Pancreas (tissue), 10 donors: ENCODE measurements around the gene R3HCC1L. TPM values are rescaled to one million over a fixed set of nuclear protein-coding genes. Genes with fewer than 3 reads are reported as not detected.

Experiments used
- ATAC-seq, 4 donors: fragments of 200-7000 bp; cut with Tn5 transposase; one replicate each; pipeline versions ENCODE4 v1.8.0 to v1.9.1; 2020; ENCODE audit warnings: mild to moderate bottlenecking in 4 of 4, moderate library complexity in 4 of 4
- DNase-seq, 6 donors: peaks; one replicate each; pipeline ENCODE4 v3.0.0-alpha.2; 2020
- FAIRE-seq: peaks from 2 replicates; lab custom pipeline; 2012; peaks lifted over from hg19 to GRCh38; lab: Jason Lieb, UNC
- H3K27ac ChIP-seq, 4 donors: fragments of 200-600 bp; sonication (generic); 1 replicate in 3 of 4; 2 replicates in 1 of 4; pipeline versions ENCODE4 v1.5.0 to v1.8.0; 2020
- H3K27me3 ChIP-seq, 4 donors: fragments of 200-600 bp; one replicate each; pipeline ENCODE4 v1.8.0; 2021
- H3K36me3 ChIP-seq, 3 donors: fragments of 200-600 bp; sonication (generic) in 1 of 3; one replicate each; pipeline versions ENCODE4 v1.5.0 to v1.8.0; 2020 to 2021
- H3K4me1 ChIP-seq, 3 donors: fragments of 200-600 bp; one replicate each; pipeline ENCODE4 v1.8.0; 2021
- H3K4me3 ChIP-seq, 4 donors: fragments of 200-600 bp; sonication (generic) in 2 of 4; one replicate each; pipeline versions ENCODE4 v1.5.0 to v1.8.0; 2020 to 2021
- H3K9me3 ChIP-seq, 4 donors: fragments of 200-600 bp; one replicate each; pipeline ENCODE4 v1.8.0; 2021
- WGBS, 2 donors: extraction: QIAGEN DNeasy Blood & Tissue Kit; methylation state at CpG; one replicate each; pipeline ENCODE4 v1.1.7; 2013; 5-methylcytosine and 5-hydroxymethylcytosine counted together
- intact Hi-C, 3 donors: fragments of 100-400 bp; cut with DNase I; formaldehyde crosslinking; loops; one replicate each; pipeline versions ENCODE4 v1.11.1 to v1.14.2; 2022
- polyA plus RNA-seq, 2 donors: library from polyadenylated mRNA; stranded (reverse); fragments of 200-250 nt; gene quantifications; one replicate each; pipeline ENCODE4 v1.2.3, GENCODE V29; 2013
- total RNA-seq, 6 donors: library from RNA; stranded (reverse); fragmentation: NEBNext Ultra II Directional in 4 of 6; extraction: Animal tissue kit (Norgen Biotek cat#: 25700) in 4 of 6; gene quantifications; one replicate each; pipeline versions ENCODE4 v1.2.1 to v1.2.4, GENCODE V29; 2021 to 2023
- TF ChIP-seq, protein P1 (sequence below), 4 donors: fragments of 200-600 bp; sonication (generic) in 3 of 4; IDR thresholded peaks; one replicate each; pipeline versions ENCODE4 v1.5.0 to v1.8.0; 2021; ENCODE audit warnings: antibody characterized with exemption in 4 of 4
- donor health status: healthy with polysubstance abuse.
- donor health status: DM: no; HTN: no; CAD: no; lungs with moderate emphysema.
- donor health status: DM: no; HTN: no; CAD: no.
- donor health status: control.
- donor health status: control.
- donor health status: Bipolar disorder and iron deficiency.
- donor health status: DM: yes; HTN: yes; CAD: no.
- donor health status: DM: no; HTN: no; CAD: no.
- donor health status: DM: no; HTN: no; CAD: no.
- donor health status: DM: yes; HTN: yes; CAD: no.

R3HCC1L gene
- total and polyA plus RNA-seq, 8 donors, result 3.9 to 9.5 (median 4.9) TPM

DNA sequence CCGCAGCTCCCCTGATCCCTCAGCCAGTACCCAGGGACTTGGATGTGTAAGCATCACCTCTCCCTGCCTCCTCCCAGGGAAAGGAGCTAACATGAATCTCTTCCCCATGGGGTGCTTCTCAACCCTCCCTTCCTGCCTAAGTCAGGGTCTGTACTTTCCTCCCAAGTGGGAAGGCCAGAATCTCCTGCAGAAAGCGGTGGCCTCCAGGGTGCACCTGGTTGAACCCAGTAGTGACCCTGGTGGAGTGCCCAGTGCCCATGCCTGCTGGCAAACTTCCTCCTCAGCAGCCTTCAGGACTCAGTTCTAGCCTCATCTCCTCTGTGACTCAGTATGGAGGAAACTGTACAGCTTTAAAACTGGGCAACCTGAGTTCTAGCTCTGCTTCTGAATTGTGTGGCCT lies 136.3 kb downstream of the R3HCC1L start:
- H3K9me3 ChIP-seq, result no peaks in the 10 kb centered on the region
- TF ChIP-seq, protein P1, sequence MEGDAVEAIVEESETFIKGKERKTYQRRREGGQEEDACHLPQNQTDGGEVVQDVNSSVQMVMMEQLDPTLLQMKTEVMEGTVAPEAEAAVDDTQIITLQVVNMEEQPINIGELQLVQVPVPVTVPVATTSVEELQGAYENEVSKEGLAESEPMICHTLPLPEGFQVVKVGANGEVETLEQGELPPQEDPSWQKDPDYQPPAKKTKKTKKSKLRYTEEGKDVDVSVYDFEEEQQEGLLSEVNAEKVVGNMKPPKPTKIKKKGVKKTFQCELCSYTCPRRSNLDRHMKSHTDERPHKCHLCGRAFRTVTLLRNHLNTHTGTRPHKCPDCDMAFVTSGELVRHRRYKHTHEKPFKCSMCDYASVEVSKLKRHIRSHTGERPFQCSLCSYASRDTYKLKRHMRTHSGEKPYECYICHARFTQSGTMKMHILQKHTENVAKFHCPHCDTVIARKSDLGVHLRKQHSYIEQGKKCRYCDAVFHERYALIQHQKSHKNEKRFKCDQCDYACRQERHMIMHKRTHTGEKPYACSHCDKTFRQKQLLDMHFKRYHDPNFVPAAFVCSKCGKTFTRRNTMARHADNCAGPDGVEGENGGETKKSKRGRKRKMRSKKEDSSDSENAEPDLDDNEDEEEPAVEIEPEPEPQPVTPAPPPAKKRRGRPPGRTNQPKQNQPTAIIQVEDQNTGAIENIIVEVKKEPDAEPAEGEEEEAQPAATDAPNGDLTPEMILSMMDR (IDR thresholded peaks at IDR 0.05), result no peak
- no peaks in the 10 kb centered on the region for H3K36me3 ChIP-seq
- ATAC-seq (no peak), DNase-seq (no peak), FAIRE-seq (no peak)
- H3K27me3 ChIP-seq, result no peaks in the 10 kb centered on the region
- no peak overlapping the region for H3K27ac ChIP-seq
- no peak overlapping the region for H3K4me3 ChIP-seq
- 60 to 76% methylated on average over 2 of the region's 2 CpGs for WGBS, 2 donors
- H3K4me1 ChIP-seq, result peaks cover 0 to 7% (median 0%) of the 10 kb centered on the region in 3 donors
- intact Hi-C loops, result no loop called here

- H3K4me3 ChIP-seq, result no peak overlapping the region
- 58 to 77% methylated on average over 8 of the region's 8 CpGs for WGBS, 2 donors
- H3K27me3 ChIP-seq, result no peaks in the 10 kb centered on the region
- no peaks in the 10 kb centered on the region for H3K9me3 ChIP-seq
- no peak overlapping the region for H3K27ac ChIP-seq
- FAIRE-seq (no peak), DNase-seq (no peak), ATAC-seq (no peak)
- peaks cover 0 to 7% (median 0%) of the 10 kb centered on the region in 3 donors for H3K4me1 ChIP-seq
- TF ChIP-seq, protein P1 (IDR thresholded peaks at IDR 0.05), result no peak
- H3K36me3 ChIP-seq, result no peaks in the 10 kb centered on the region
- intact Hi-C loops, result no loop called here
Measured at GRCh38 chr10:98272245-98272644, 137.8 kb downstream of the R3HCC1L start.

GRCh38 chr10:98272656-98273055 lies 138.2 kb downstream of the R3HCC1L start:
- Histone ChIP-seq H3K4me3 (no peak overlapping the region), H3K27ac (no peak overlapping the region), H3K9me3 (no peaks in the 10 kb centered on the region), H3K4me1 (peaks cover 0 to 7% (median 0%) of the 10 kb centered on the region in 3 donors), H3K36me3 (no peaks in the 10 kb centered on the region), H3K27me3 (no peaks in the 10 kb centered on the region)
- intact Hi-C loops, result no loop called here
- TF ChIP-seq, protein P1 (IDR thresholded peaks at IDR 0.05), result no peak
- no peak for DNase-seq
- FAIRE-seq, result no peak
- ATAC-seq, result no peak
- 66 to 69% methylated on average over 10 of the region's 10 CpGs for WGBS, 2 donors

GRCh38 chr10:98273057-98273850 lies 138.8 kb downstream of the R3HCC1L start:
- peaks cover 0 to 7% (median 0%) of the 10 kb centered on the region in 3 donors for H3K4me1 ChIP-seq

More at GRCh38 chr10:98273057-98273850, 138.8 kb downstream of the R3HCC1L start:
- ATAC-seq (no peak), FAIRE-seq (no peak), DNase-seq (no peak)
- H3K4me3 ChIP-seq, result no peak overlapping the region
- no peaks in the 10 kb centered on the region for H3K9me3 ChIP-seq
- no peak overlapping the region for H3K27ac ChIP-seq
- intact Hi-C loops, result no loop called here
- H3K36me3 ChIP-seq, result no peaks in the 10 kb centered on the region
- WGBS, 2 donors, result 77 to 81% methylated on average over 9 of the region's 9 CpGs
- TF ChIP-seq, protein P1 (IDR thresholded peaks at IDR 0.05), result no peak
- no peaks in the 10 kb centered on the region for H3K27me3 ChIP-seq
